Suprapubic skin (tissue), 3 donors: ENCODE data around the gene PLK5.

Source experiments
- CTCF ChIP-seq, 2 donors: fragments of 200-600 bp in 1 of 2; fragments of 450-650 bp in 1 of 2; sonication (generic) in 1 of 2; IDR thresholded peaks; one replicate each; pipeline ENCODE4 v1.5.1; 2016 to 2019; ENCODE audit warnings: antibody characterized with exemption in 2 of 2, mild to moderate bottlenecking in 1 of 2, moderate library complexity in 1 of 2
- EP300 ChIP-seq: sonication (generic); formaldehyde crosslinking; IDR thresholded peaks from one replicate; pipeline ENCODE4 v1.6.1; 2017; ENCODE audit warnings: antibody characterized with exemption
- POLR2A ChIP-seq, 2 donors: fragments of 450-650 bp; IDR thresholded peaks; one replicate each; pipeline ENCODE4 v1.6.1; 2017; ENCODE audit warnings: antibody characterized with exemption in 2 of 2, mild to moderate bottlenecking in 2 of 2, moderate library complexity in 2 of 2

GRCh38 chr19:1538978-1539377 lies 15.1 kb downstream of the PLK5 start:
- TF ChIP-seq EP300: no peak
- TF ChIP-seq CTCF (IDR thresholded peaks at IDR 0.05): no peak
- no peak for TF ChIP-seq POLR2A (IDR thresholded peaks at IDR 0.05)
